HG02571 (cell line): ENCODE results near the gene CRK.
"Not testable (repeated sequence)": the region's sequence is repeated elsewhere in the genome, so short reads cannot be mapped to it uniquely, and the experiment has no call there.

ENCODE experiments used
- ATAC-seq: cut with Tn5 transposase; IDR thresholded peaks from one replicate; pipeline ENCODE4 v1.9.1; 2021; ENCODE audit warnings: mild to moderate bottlenecking, moderate library complexity; ENCODE audit not compliant: unreplicated experiment

Gene CRK

GRCh38 chr17:1390432-1391367, 65.3 kb downstream of the CRK start:
- no peak for ATAC-seq

DNA sequence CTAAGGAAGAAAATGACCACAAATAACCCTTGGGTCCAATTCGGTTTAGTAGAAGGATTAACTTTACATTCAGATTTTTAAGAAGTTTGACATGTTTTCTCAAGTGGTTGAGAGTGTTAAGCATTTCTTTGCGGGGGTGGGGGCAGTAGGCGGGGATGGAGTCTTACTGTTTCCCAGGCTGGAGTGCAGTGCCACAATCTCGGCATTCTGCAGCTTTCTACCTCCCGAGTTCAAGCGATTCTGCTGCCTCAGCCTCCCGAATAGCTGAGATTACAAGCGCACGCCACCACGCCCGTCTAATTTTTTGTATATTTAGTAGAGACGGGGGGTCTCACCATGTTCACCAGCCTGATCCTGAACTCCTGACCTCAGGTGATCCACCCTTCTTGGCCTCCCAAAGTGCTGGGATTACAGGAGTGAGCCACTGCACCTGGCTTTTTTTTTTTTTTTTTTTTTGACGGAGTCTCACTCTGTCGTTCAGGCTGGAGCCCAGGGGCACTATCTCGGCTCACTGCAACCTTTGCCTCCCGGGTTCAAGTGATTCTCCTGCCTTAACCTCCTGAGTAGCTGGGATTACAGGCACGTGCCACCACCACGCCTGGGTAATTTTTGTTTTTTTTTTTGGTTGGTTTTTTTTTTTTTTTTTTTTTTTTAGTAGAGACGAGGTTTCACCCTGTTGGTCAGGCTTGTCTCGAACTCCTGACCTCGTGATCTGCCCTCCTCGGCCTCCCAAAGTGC, 68.4 kb downstream of the CRK start:
- ATAC-seq = not testable (repeated sequence)

DNA sequence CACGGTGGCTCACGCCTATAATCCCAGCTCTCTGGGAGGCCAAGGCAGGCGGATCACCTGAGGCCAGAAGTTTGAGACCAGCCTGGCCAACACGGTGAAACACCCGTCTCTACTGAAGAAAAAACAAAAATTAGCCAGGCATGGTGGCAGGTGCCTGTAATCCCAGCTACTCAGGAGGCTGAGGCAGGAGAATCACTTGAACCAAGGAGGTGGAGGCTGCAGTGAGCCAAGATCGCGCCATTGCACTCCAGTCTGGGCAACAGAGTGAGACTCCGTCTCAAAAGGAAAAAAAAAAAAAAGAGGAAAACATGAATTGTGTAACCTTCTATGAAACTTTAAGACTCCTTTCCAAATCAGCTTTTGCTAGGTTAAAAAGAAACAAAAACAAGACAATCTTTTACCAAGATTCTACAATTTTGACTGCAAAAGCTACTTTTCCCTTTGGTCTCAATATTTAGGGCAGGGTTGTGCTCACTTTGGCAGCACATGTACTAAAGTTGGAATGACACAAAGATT, 69.3 kb downstream of the CRK start:
- not testable (repeated sequence) for ATAC-seq

GRCh38 chr17:1386265-1386664, 69.8 kb downstream of the CRK start:
- no peak for ATAC-seq

- no peak for ATAC-seq
These were observed 70.2 kb downstream of the CRK start for GRCh38 chr17:1385861-1386260.

DNA sequence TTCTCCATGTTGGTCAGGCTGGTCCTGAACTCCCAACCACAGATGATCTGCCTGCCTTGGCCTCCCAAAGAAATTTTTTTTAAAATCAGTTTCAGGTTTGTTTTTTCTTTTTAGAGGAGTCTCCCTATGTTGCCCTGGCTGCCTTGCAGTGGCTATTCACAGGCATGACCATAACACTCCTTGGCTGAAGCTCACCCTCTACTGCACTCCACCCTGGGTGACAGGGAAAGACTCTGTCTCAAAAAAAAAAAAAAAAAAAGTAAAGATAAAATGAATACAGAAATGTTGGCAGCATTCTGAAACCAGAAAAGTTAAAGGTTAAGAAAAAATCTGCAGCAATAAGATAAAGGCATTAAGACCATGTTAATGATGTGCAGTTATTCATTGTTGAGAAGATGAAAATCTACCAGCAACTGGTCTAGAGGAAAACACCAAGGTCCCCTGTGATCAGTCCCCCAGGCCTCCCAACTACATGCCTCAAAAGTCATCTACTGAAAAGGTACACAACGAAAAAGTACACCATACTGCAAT, 71.1 kb downstream of the CRK start:
- ATAC-seq = no peak

DNA sequence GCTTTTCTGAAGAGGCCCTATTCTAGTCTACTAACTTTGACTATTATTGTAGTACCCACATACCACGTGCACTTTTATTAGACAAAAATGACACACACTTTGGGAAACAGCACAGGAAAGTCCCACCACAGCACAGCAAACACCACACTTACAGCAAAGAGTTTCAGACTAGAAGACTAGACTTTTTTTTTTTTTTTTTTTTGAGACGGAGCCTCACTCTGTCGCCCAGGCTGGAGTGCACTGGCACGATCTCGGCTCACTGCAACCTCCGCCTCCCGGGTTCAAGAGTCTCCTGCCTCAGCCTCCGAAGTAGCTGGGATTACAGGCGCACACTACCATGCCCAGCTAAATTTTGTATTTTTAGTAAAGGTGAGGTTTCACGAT, 76.1 kb downstream of the CRK start:
- no peak for ATAC-seq

DNA sequence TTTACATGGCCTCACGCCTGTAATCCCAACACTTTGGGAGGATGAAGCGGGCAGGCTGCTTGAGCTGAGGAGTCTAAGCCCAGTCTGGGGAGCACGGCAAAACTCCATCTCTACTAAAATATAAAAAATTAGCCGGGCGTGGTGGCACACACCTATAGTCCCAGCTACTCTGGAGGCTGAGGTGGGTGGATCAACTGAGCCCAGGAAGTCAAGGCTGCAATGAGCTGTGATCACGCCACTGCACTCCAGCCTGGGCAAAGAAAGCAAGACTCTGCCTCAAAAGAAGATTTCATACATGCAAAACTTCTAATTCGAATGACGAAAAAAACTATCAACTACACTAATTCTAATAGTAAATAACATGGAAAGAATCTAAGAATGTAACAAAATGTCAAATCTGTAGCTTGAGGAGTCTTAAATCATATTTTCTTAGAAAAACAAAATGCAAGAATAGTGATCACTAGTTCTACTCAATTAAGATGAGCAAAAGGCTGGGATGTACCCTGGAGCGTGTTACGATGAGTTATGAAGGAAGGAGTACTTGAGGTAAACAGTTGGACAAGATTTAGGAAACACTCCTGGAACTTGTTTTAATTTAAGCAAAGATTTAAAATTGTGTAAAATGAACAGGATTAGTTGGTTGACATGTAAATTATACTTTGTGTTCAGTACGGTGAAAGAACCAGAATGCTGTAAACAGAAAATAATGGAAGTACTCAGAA, 76.7 kb downstream of the CRK start:
- ATAC-seq = no peak

- ATAC-seq = not testable (repeated sequence)
These were observed 77.6 kb downstream of the CRK start for GRCh38 chr17:1378476-1378860.

DNA sequence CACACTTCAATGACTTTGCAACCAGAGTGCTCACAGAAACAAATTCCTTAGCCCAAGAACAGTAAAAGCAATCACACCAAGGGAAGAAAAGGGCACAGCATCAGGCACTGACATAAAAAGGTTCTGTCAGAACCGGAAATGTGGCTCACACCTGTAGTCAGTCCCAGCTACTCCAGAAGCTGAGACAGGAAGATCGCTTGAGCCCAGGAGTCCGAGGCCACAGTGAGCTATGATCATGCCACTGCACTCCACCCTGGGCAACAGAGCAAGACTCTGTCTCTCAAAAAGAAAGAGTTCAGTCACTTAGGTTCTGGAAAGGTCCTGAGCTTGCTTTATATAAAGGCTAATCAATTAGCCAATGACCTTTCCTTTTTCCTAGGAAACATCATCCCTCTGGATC, 78.7 kb downstream of the CRK start:
- no peak for ATAC-seq

- no peak for ATAC-seq
These were observed 80.0 kb downstream of the CRK start for GRCh38 chr17:1376061-1376460.

GRCh38 chr17:1375615-1376014, 80.4 kb downstream of the CRK start:
- no peak for ATAC-seq

GRCh38 chr17:1374431-1375177, 81.4 kb downstream of the CRK start:
- ATAC-seq = no peak

DNA sequence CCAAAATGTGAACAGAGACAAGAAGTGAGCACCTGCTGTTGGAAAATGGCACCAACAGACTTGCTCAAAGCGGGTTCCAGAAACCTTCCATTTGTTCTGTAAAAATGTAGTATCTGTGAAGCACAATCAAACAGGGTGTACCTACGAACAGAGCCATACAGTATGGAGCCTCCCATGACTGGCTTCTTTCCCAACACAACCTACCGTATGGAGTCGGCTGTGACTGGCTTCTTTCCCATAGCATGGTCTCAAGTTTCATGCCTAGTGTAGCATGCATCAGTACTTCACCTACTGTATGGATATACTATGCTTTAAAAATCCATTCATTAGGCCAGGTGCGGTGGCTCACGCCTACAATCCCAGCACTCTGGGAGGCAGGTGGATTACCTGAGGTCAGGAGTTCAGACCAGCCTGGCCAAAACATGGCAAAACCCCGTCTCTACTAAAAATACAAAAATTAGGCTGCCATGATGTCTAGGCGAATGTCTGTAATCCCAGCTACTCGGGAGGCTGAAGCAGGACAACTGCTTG, 82.3 kb downstream of the CRK start:
- no peak for ATAC-seq

DNA sequence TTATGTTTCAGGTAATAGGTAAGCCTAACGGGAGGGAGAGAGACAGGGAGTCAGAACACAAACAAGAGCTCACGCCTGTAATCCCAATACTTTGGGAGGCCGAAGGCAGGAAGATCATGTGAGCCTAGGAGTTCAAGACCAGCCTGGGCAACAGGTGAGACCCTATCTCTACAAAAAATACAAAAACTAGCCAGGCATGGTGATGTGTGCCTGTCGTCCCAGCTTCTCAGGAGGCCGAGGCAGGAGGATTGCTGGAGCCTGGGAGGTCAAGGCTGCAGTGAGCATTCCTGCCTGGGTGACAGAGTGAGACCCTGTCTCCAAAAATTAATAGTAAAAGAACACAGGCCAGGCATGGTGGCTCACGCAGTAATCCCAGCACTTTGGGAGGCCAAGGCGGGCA, 83.4 kb downstream of the CRK start:
- no peak for ATAC-seq

- no peak for ATAC-seq
These were observed 84.0 kb downstream of the CRK start for GRCh38 chr17:1371893-1372590.
